ELR (cell line): ENCODE results near the gene LCN12.
A peak's percentile ranks its signal among the peaks of the same experiment; 100 is the strongest.

Experiments used
- DNase-seq: peaks from one replicate; pipeline ENCODE4 v3.0.0-alpha.2; 2015; ENCODE audit warnings: low read depth

The LCN12 gene

DNA sequence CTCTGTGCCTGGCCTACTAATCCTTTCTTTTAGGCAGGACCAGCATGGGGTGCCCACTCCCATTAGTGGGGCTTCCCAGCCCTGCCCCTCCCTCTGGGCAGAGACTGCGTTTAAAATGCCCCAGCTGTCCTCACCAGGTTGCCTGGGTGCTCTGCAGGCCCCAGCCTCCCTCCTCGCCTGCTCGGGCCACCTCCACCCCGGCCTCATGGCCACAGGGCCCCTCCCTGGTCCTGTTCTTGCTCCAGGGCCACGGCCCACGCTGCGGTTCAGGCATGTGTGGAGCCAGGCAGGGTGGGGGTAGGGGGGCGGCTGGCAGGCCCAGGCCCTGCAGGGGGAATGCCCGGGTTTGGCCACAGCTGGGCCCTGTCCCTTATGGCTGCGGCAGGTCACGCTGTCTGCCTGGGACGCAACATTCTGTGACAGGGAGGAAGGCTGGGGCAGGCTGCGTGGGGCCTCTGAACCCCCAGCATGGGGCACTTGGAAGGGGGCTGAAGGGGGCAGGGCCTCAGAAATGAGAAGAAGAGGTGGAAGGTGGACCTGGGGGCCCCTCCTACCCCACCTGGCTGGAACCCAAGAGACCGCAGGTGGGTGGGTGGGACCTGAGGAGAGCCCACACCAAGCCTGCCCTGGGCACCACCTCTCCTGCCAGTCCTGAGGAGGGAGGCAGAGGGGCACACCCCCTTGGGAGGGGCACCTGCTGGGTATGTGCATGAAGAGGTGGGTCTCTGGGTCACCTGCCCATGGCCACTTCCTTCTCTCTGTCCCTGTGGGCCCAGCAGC is at the start of gene LCN12:
LCN12 (plus strand) TSS at position 733 of the 780 bp plus-strand sequence. CDS start 55 bp downstream, outside the sequence.
- DNase-seq: no peak

DNA sequence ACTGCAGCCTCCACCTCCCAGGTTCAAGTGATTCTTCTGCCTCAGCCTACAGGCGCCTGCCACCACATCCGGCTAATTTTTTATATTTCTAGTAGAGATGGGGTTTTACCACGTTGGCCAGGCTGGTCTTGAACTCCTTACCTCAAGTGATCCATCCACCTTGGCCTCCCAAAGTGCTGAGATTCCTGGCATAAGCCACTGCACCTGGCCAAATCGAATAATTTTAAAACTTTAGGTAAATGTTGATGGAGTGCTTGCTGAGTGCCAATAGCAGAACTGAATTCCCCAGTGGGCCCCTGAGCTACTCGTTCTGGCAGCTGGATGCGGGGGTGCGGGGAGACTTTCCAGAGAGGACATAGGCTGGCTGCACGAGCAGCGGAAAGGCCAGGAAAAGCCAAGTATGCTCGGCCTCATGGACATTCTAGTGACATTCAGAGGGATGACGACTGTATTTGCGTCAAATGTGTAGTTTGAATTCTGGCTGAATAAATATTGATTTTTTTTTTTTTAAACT is 49.0 kb upstream of the LCN12 start:
- DNase-seq: no peak

DNA sequence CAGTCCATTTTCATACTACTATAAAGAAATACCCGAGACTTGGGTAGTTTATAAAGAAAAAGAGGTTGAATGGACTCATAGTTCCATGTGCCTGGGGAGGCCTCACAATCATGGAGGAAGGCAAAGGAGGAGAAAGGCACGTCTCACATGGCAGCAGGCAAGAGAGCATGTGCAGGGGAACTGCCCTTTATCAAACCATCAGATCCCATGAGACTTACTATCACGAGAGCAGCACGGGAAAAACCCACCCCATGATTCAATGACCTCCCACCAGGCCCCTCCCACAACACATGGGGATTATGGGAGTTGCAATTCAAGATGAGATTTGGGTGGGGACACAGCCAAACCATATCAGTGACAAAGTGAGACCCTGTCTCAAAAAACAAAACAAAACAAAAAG is 45.8 kb upstream of the LCN12 start:
- DNase-seq: no peak

- no peak for DNase-seq
Observed at GRCh38 chr9:136907011-136907914, 44.8 kb upstream of the LCN12 start.

GRCh38 chr9:136910197-136910900 is 41.7 kb upstream of the LCN12 start:
- no peak for DNase-seq

- DNase-seq: no peak
Observed at GRCh38 chr9:136910901-136911245, 41.2 kb upstream of the LCN12 start.

DNA sequence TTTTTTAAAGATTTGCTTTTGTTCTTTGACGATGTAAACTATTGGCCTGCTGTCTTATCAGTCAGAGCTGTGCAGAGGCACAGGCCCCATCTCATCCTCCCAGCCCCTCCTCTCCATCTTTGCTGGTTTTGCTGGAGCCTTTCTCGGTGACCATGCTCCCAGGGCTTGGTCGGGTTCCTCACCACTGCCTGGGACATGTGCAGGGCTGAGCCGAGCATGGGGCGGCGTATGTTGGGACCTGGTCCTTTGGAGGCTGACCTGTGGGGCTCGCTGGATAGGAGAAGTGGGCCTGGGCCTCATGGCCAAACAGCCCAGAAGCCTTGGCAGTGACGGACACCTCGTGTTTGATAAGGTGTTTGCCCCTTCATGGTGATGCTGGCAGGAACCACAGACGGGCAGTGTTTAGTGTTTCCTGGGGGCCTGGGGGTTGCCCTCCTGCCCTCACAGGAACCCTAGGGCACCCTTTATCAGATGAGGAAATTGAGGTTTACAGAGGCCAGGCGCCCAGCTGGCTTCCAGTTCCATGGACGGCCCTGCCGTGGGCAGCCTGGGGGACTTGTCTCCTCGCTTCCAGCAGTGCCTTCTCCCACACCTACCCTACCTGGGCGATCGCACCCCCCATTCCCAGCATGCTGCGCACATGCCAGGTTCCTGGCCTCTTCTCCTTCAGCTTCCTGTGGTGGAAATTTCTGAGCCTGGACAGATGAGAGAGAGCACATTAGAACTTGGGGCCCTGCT is 38.2 kb upstream of the LCN12 start:
- no peak for DNase-seq

DNA sequence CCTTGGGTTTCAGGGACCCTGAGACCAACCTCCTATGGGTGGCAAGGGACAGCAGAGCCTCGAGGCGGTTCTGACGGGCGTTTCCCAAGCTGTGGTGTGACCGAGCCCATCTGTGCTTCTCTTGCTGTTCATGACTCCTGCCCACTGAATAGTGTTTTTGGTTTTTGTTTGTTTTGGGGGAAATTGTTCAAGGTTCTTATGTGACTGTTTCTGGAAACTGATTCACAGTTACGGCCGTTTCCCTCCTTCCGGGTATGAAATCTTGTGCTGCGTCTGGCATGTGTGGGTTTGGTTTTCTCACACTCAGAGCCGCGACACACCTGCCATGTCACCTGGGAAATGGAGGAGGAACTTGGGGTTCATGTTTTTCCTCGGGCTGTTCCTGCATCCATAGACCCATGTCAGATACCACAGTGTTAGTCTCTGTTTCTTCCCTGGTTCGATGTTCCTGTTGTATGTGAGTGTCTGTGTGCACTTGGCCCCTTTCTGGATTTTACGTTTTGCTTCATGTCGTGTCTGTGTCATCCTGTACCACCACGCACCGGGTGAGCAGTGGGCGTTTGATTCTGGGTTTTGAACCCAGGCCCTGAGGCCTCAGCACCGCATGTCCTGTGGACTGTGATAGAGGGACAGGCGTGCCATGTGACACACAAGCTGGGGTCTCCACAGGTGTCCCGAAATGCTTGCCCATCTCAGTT is 36.3 kb upstream of the LCN12 start:
- no peak for DNase-seq

GRCh38 chr9:136916330-136917184 is 35.5 kb upstream of the LCN12 start:
- no peak for DNase-seq

DNA sequence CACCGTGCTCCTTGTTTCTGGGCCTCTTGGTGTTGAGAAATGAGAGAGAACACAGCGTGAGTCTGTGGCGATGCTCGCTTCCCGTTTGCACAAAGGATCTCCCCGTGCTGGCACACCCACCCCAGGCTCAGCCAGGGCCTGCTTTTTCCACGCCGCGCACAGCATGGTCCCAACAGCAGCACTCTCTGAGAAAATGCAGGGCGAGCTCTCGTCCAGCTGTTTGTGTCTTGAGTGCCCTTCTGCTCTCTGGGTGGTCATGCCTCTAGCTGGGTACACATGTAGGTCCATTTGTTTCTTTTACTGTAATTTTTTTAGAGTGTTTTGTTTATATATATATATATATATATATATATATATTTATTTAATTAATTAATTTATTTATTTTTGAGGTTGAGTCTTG is 34.2 kb upstream of the LCN12 start:
- DNase-seq: no peak

DNA sequence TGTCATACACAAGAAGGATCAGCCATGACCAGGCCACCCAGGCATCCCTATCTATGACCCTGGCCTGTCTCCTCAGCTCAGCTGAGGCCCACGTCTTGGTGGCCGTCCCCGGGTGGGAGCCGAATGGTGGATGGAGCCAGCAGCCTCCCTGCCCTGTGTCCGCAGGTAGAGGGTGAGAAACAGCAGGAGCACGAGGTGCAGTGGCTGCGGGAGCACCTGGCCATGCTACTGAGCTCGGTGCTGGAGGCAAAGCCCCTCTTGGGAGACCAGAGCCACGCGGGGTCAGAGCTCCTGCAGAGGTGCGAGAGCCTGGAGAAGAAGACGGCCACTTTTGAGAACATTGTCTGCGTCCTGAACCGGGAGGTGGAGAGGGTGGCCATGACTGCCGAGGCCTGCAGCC is 32.0 kb upstream of the LCN12 start:
- DNase-seq: no peak

GRCh38 chr9:136920734-136921231 is 31.3 kb upstream of the LCN12 start:
- no peak for DNase-seq

- DNase-seq: no peak
Observed at GRCh38 chr9:136921307-136921706, 30.8 kb upstream of the LCN12 start.

DNA sequence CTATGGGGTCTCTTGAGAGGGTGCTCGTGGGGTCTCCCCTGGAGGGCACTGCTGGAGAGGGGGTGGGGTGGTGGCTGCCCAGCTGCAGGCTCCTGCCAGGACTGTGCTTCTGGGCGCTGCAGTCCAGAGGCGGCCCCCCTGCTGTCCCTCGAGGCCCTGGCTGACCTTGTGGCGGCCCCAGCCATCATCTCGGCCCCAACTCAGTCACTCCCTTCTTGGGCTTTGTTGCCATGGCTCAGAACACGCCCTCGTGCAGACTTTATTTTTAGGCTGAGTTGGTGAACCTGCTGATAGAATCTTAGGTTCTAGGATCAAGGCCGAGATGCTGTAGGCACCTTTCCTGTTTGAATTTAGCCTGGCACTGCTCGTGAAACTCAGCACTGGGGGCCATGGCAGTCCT is 30.4 kb upstream of the LCN12 start:
- DNase-seq: no peak

GRCh38 chr9:136922540-136922939 is 29.5 kb upstream of the LCN12 start:
- no peak for DNase-seq

GRCh38 chr9:136923881-136924280 is 28.2 kb upstream of the LCN12 start:
- DNase-seq: no peak

DNA sequence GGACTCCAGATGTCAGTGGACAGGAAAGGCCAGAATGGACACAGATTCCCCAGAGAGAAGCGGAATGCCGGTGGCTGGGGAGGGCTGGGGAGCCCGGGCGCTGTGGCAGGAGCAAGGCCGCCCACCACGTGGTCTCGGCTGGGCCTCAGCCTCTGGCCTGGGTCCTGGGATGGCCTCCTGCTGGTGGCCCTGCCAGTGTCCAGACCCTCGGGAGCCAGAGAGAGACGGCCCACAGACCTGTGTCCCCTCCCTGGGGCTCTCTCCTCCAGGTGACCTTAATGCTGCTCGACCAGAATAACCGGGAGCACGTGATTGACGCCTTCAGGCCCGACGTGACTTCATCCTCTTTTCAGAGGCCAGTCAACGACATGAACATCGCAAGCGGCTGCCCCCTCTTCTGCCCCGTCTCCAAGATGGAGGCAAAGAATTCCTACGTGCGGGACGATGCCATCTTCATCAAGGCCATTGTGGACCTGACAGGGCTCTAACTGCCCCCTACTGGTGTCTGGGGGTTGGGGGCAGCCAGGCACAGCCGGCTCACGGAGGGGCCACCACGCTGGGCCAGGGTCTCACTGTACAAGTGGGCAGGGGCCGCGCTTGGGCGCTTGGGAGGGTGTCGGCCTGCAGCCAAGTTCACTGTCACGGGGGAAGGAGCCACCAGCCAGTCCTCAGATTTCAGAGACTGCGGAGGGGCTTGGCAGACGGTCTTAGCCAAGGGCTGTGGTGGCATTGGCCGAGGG is 26.5 kb upstream of the LCN12 start:
- DNase-seq: no peak

DNA sequence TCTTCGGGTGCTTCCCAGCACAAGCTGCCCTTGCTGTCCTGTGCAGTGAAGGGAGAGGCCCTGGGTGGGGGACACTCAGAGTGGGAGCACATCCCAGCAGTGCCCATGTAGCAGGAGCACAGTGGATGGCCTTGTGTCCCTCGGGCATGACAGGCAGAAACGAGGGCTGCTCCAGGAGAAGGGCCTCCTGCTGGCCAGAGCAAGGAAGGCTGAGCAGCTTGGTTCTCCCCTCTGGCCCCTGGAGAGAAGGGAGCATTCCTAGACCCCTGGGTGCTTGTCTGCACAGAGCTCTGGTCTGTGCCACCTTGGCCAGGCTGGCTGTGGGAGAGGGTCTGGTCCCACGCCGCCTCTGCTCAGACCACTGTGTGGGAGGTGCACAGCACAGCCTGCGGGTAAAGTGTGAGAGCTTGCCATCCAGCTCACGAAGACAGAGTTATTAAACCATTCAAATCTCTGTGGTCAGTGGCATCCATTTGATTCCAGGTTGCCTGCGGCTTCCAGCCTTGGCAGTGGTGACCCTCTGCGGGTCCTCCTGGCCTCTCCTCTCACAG is 25.8 kb upstream of the LCN12 start:
- DNase-seq: peak; percentile 27

GRCh38 chr9:136926749-136927148 is 25.3 kb upstream of the LCN12 start:
- DNase-seq: no peak
